Measurements from ENCODE around the gene TTI1. TPM values are rescaled to one million over a fixed set of nuclear protein-coding genes. Genes with fewer than 3 reads are reported as not detected.

Gene TTI1
- total RNA-seq, 4 donors from 2014 or later: 14.8 to 25.4 (median 20.3) TPM

DNA sequence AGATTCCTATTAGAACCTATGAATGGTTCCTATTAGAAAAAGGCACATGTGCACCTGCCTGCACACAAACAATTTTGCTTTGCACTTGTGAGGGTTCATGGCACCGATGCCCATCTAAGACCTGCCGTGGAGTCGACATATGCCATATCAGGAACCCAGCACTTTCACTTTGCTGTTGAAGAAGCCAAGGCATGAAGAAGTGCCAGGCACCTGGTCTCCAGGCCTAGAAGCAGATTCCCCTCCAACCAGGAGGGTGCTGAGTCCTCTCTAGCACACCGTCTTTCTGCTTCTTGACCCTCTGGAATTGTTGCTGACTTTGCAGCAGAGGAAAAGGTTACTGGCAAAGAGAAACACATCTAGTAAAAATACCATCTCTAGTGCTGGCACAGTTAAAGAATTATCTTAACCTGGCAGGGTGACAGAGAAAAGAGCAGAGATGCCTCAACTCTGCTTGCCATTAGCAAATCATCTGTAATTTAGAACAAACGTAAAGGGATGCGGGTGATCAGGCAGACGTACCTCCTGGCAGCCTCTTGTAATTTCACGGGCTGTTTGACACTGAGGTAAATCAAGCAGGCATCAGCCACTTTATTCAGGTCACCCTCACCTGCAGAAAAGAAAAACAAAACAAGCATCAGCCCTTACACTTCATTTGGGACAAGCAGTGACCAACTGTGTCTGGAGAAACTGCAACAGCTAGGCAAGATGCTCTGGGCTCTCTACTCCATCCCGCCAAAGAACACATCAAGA, 37.2 kb downstream of the TTI1 start:
- peaks cover 5 to 53% of the 10 kb centered on the region in 2 donors for H3K36me3 ChIP-seq
- ATAC-seq (no peak), DNase-seq (peak in 1 of 2 donors; percentile 31)
- H3K27ac ChIP-seq: peak overlapping the region; percentile 84 to 93 (median 90)
- in situ Hi-C loops (cut with MboI; ENCODE audit: low sequenced_read_pairs in 4 of 4): loop anchor here in 3 of 4 donors (10.0 to 25.0 kb wide), 4 partner anchors 209 to 809 kb away; partner anchors contain the start of genes MROH8 (in 1 of the 3) and RPN2 (in 1 of the 3)
- peaks cover 55 to 56% of the 10 kb centered on the region in 2 donors for H3K4me1 ChIP-seq
- no peak for TF ChIP-seq POLR2A (IDR thresholded peaks at IDR 0.05)
- TF ChIP-seq, protein P1, sequence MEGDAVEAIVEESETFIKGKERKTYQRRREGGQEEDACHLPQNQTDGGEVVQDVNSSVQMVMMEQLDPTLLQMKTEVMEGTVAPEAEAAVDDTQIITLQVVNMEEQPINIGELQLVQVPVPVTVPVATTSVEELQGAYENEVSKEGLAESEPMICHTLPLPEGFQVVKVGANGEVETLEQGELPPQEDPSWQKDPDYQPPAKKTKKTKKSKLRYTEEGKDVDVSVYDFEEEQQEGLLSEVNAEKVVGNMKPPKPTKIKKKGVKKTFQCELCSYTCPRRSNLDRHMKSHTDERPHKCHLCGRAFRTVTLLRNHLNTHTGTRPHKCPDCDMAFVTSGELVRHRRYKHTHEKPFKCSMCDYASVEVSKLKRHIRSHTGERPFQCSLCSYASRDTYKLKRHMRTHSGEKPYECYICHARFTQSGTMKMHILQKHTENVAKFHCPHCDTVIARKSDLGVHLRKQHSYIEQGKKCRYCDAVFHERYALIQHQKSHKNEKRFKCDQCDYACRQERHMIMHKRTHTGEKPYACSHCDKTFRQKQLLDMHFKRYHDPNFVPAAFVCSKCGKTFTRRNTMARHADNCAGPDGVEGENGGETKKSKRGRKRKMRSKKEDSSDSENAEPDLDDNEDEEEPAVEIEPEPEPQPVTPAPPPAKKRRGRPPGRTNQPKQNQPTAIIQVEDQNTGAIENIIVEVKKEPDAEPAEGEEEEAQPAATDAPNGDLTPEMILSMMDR (IDR thresholded peaks at IDR 0.05 in 4 of 5, conservative IDR thresholded peaks at IDR 0.05 in 1 of 5): no peak
- no peaks in the 10 kb centered on the region for H3K27me3 ChIP-seq
- intact Hi-C loops (cut with DNase I; ENCODE audit: low total_unique reads): no loop called here
- H3K4me3 ChIP-seq: no peak overlapping the region
- H3K9me3 ChIP-seq: no peaks in the 10 kb centered on the region

DNA sequence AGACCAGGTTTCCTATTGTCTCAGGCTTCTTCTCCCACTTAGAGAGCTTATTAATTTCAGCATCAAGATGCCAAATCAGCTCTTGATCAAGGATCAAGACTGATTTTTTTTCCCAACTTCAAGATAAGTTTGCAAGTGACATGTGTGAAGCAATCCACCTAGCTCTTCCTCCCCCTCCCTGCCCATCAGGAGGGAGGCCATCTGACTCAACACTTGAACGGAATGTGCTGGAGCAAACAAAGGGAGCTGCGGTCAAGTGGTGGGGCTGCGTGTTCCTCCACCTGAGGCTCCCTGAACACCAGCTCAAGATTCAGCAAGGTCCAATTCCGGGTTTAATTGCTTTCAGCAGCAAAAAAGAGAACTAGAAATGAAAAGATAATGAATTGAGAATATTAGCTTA, 38.7 kb downstream of the TTI1 start:
- TF ChIP-seq POLR2A (IDR thresholded peaks at IDR 0.05): peak in 1 of 2 donors; percentile 25
- TF ChIP-seq, protein P1 (IDR thresholded peaks at IDR 0.05 in 4 of 5, conservative IDR thresholded peaks at IDR 0.05 in 1 of 5): no peak
- H3K36me3 ChIP-seq: peaks cover 0 to 38% of the 10 kb centered on the region in 2 donors
- in situ Hi-C loops (cut with MboI; ENCODE audit: low sequenced_read_pairs in 4 of 4) (loop anchor here in 3 of 4 donors (5.0 to 25.0 kb wide), 5 partner anchors 207 to 807 kb away; partner anchors contain the start of genes MROH8 (in 1 of the 3) and RPN2 (in 1 of the 3)), intact Hi-C loops (cut with DNase I; ENCODE audit: low total_unique reads) (loop anchor here (5.0 kb wide), 2 partner anchors 118 to 432 kb away; no protein-coding TSS in a partner anchor)
- peak overlapping the region; percentile 84 to 93 (median 90) for H3K27ac ChIP-seq
- no peaks in the 10 kb centered on the region for H3K9me3 ChIP-seq
- H3K27me3 ChIP-seq: no peaks in the 10 kb centered on the region
- no peak overlapping the region for H3K4me3 ChIP-seq
- ATAC-seq (peak; percentile 67 to 72), DNase-seq (peak; percentile 84 to 85)
- H3K4me1 ChIP-seq: peaks cover 70 to 71% of the 10 kb centered on the region in 2 donors

DNA sequence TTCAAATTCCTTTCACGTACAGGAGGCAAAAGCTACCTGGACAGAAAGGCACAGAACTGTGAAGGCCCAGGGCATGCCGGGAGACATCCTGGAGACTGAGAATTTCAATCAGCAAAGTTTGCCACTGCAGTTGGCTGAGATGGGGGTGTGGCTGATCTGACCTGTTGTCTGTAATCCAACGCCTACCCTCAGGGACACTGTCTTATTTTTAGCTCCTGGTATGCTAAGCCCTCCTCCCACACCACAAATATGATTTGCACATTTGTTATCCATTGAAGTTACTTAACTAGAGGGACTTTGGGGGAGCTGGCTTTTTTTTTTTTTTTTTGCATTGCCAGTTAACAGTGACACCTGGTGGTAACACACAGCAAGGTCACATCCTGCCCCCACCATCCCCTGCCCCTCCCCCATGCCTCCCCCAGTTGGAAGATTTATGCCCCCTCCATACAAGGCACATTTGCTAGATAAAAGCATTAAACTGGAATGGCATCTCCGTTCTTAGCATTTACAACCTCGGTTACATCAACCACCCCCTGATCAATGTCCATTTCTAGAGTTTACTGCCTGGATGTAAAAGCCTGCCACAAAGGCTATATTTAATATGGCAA, 40.4 kb downstream of the TTI1 start:
- ATAC-seq (peak; percentile 76 to 86), DNase-seq (peak; percentile 86 to 90)
- Histone ChIP-seq H3K9me3 (no peaks in the 10 kb centered on the region), H3K27ac (peak overlapping the region; percentile 84 to 93 (median 90)), H3K36me3 (peaks cover 0 to 21% of the 10 kb centered on the region in 2 donors), H3K4me1 (peaks cover 86 to 87% of the 10 kb centered on the region in 2 donors), H3K27me3 (no peaks in the 10 kb centered on the region), H3K4me3 (no peak overlapping the region)
- peak in 1 of 2 donors; percentile 52 for TF ChIP-seq POLR2A (IDR thresholded peaks at IDR 0.05)
- TF ChIP-seq, protein P1 (IDR thresholded peaks at IDR 0.05 in 4 of 5, conservative IDR thresholded peaks at IDR 0.05 in 1 of 5): peak in 3 of 5 experiments; percentile 30 to 71 (median 68)
- in situ Hi-C loops (cut with MboI; ENCODE audit: low sequenced_read_pairs in 4 of 4) (loop anchor here in 3 of 4 donors (5.0 to 25.0 kb wide), 5 partner anchors 206 to 806 kb away; partner anchors contain the start of genes MROH8 (in 1 of the 3) and RPN2 (in 1 of the 3)), intact Hi-C loops (cut with DNase I; ENCODE audit: low total_unique reads) (loop anchor here (1.0 to 5.0 kb wide), 5 partner anchors 91 to 431 kb away; no protein-coding TSS in a partner anchor)

DNA sequence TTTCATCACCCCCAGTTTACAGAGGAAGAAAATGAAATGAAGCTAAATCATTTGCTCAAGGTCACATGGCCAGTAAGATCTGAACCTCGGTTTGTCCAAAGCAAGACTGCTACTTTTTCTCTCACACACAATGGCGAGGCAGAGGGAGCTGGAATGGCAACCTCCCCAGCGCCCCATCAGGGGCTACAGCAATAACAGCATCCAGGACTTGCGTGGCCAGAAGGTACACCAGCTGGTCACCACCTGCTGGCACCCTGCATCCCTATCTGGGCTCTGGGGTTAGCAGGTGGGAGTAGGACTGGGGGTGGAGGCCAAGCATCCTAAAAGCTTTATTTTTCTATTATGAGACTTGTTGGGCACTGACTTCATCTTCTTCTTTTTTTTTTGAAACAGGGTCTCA, 41.3 kb downstream of the TTI1 start:
- no peak overlapping the region for H3K4me3 ChIP-seq
- intact Hi-C loops (cut with DNase I; ENCODE audit: low total_unique reads) (loop anchor here (2.0 to 5.0 kb wide), 3 partner anchors 120 to 430 kb away; no protein-coding TSS in a partner anchor), in situ Hi-C loops (cut with MboI; ENCODE audit: low sequenced_read_pairs in 4 of 4) (loop anchor here in 3 of 4 donors (5.0 to 25.0 kb wide), 5 partner anchors 205 to 805 kb away; partner anchors contain the start of genes MROH8 (in 1 of the 3) and RPN2 (in 1 of the 3))
- peaks cover 0 to 18% of the 10 kb centered on the region in 2 donors for H3K36me3 ChIP-seq
- no peak for ATAC-seq
- no peaks in the 10 kb centered on the region for H3K9me3 ChIP-seq
- H3K27ac ChIP-seq: peak overlapping the region; percentile 84 to 93 (median 90)
- no peaks in the 10 kb centered on the region for H3K27me3 ChIP-seq
- H3K4me1 ChIP-seq: peaks cover 90 to 94% of the 10 kb centered on the region in 2 donors
- DNase-seq: no peak
- TF ChIP-seq, protein P1 (IDR thresholded peaks at IDR 0.05 in 4 of 5, conservative IDR thresholded peaks at IDR 0.05 in 1 of 5): no peak
- TF ChIP-seq POLR2A (IDR thresholded peaks at IDR 0.05): no peak
